Upper lobe of right lung (tissue), 1 donor: Measurements from ENCODE around the gene DNPH1. TPM values are rescaled to one million over a fixed set of nuclear protein-coding genes. Genes with fewer than 3 reads are reported as not detected.

ENCODE experiments used
- ATAC-seq: fragments of 200-7000 bp; cut with Tn5 transposase; one replicate; pipeline ENCODE4 v1.9.1; 2020; ENCODE audit warnings: mild to moderate bottlenecking, moderate library complexity
- DNase-seq: peaks from one replicate; pipeline ENCODE4 v3.0.0-alpha.2; 2020
- H3K27ac ChIP-seq: fragments of 200-600 bp; one replicate; pipeline ENCODE4 v1.8.0; 2022
- H3K27me3 ChIP-seq: fragments of 200-600 bp; one replicate; pipeline ENCODE4 v1.8.0; 2022; ENCODE audit warnings: mild to moderate bottlenecking
- H3K36me3 ChIP-seq: fragments of 200-600 bp; one replicate; pipeline ENCODE4 v1.8.0; 2022
- H3K4me1 ChIP-seq: fragments of 200-600 bp; one replicate; pipeline ENCODE4 v1.8.0; 2022
- H3K4me3 ChIP-seq: fragments of 200-600 bp; one replicate; pipeline ENCODE4 v1.8.0; 2022; ENCODE audit warnings: mild to moderate bottlenecking
- H3K9me3 ChIP-seq: fragments of 200-600 bp; one replicate; pipeline ENCODE4 v1.8.0; 2022
- intact Hi-C: fragments of 100-400 bp; cut with DNase I; formaldehyde crosslinking; loops from one replicate; pipeline ENCODE4 v1.11.0; 2022
- total RNA-seq: library from RNA; stranded (reverse); fragmentation: NEBNext Ultra II Directional; extraction: Animal tissue kit (Norgen Biotek cat#: 25700); gene quantifications from one replicate; pipeline ENCODE4 v1.2.1, GENCODE V29; 2021
- TF ChIP-seq, protein P1 (sequence below): fragments of 200-600 bp; IDR thresholded peaks from one replicate; pipeline ENCODE4 v1.8.0; 2022; ENCODE audit warnings: antibody characterized with exemption
- donor health status: DM: no; HTN: yes; CAD: no; lungs with severe emphysema.

DNPH1 gene
- total RNA-seq, 1 donor from 2014 or later: 27.6 TPM

GRCh38 chr6:43243664-43244321 lies 14.5 kb upstream of the DNPH1 start:
- intact Hi-C loops: no loop called here
- no peak for DNase-seq
- Histone ChIP-seq H3K9me3 (no peaks in the 10 kb centered on the region), H3K27ac (no peak overlapping the region), H3K36me3 (no peaks in the 10 kb centered on the region), H3K4me3 (no peak overlapping the region), H3K27me3 (peaks cover 35% of the 10 kb centered on the region), H3K4me1 (no peaks in the 10 kb centered on the region)
- ATAC-seq: no peak
- TF ChIP-seq, protein P1, sequence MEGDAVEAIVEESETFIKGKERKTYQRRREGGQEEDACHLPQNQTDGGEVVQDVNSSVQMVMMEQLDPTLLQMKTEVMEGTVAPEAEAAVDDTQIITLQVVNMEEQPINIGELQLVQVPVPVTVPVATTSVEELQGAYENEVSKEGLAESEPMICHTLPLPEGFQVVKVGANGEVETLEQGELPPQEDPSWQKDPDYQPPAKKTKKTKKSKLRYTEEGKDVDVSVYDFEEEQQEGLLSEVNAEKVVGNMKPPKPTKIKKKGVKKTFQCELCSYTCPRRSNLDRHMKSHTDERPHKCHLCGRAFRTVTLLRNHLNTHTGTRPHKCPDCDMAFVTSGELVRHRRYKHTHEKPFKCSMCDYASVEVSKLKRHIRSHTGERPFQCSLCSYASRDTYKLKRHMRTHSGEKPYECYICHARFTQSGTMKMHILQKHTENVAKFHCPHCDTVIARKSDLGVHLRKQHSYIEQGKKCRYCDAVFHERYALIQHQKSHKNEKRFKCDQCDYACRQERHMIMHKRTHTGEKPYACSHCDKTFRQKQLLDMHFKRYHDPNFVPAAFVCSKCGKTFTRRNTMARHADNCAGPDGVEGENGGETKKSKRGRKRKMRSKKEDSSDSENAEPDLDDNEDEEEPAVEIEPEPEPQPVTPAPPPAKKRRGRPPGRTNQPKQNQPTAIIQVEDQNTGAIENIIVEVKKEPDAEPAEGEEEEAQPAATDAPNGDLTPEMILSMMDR: no peak

GRCh38 chr6:43242908-43243663 lies 13.8 kb upstream of the DNPH1 start, which contains the start of gene TTBK1:
TTBK1 (plus strand) TSS chr6:43243481; CDS start chr6:43246661, 3,180 bp downstream.
- ATAC-seq (no peak), DNase-seq (no peak)
- no peaks in the 10 kb centered on the region for H3K9me3 ChIP-seq
- no peak within 1 kb of the TSS for H3K27ac ChIP-seq
- TF ChIP-seq, protein P1: no peak
- intact Hi-C loops: no loop called here
- no peak within 1 kb of the TSS for H3K4me3 ChIP-seq
- H3K36me3 ChIP-seq: no peaks in the 10 kb centered on the region
- H3K27me3 ChIP-seq: peaks cover 35% of the 10 kb centered on the region
- H3K4me1 ChIP-seq: no peaks in the 10 kb centered on the region

DNA sequence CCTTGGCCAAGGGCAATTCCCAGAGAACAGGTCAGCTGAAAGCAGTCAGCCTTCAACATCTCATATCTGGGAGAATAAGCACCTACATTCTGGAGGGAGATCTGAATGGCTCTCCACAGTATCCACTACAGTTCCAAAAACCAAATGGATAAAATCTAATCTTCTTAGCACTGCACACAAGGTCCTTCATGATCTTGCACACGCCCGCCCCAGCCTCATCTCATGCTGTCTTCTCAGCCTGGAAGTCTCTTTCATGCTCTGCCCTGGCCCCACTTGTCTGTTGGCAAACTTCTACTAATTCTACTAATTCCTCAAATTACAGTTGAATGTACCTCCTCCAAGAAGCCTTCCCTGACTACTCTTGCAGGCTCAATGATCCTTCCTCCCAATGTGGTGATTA lies 12.2 kb upstream of the DNPH1 start:
- Histone ChIP-seq H3K4me3 (no peak overlapping the region), H3K27me3 (peaks cover 39% of the 10 kb centered on the region), H3K36me3 (no peaks in the 10 kb centered on the region), H3K27ac (no peak overlapping the region), H3K9me3 (no peaks in the 10 kb centered on the region), H3K4me1 (no peaks in the 10 kb centered on the region)
- TF ChIP-seq, protein P1: no peak
- intact Hi-C loops: no loop called here
- DNase-seq (no peak), ATAC-seq (no peak)

DNA sequence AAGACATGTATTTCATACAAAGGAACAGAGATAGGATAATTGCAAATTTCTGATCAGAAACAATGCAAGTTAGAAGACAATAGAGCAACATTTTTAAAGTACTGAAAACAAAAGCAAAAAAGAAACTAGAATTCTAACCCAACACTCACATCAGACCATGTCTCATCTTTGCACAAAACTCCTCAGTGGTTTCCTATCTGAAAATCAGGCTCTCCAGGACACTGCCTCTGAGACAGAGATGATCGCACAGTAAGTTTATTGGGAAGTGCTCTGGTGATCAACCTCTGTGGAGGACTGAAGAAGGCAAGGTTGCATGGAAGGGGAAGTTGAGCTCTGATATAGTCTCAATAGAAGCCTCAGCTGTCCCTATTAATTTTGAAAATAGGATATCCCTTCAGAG lies 11.7 kb upstream of the DNPH1 start:
- Histone ChIP-seq H3K4me1 (no peaks in the 10 kb centered on the region), H3K9me3 (no peaks in the 10 kb centered on the region), H3K27ac (no peak overlapping the region), H3K27me3 (peaks cover 39% of the 10 kb centered on the region), H3K4me3 (no peak overlapping the region), H3K36me3 (no peaks in the 10 kb centered on the region)
- no peak for ATAC-seq
- intact Hi-C loops: no loop called here
- no peak for DNase-seq
- TF ChIP-seq, protein P1: no peak

DNA sequence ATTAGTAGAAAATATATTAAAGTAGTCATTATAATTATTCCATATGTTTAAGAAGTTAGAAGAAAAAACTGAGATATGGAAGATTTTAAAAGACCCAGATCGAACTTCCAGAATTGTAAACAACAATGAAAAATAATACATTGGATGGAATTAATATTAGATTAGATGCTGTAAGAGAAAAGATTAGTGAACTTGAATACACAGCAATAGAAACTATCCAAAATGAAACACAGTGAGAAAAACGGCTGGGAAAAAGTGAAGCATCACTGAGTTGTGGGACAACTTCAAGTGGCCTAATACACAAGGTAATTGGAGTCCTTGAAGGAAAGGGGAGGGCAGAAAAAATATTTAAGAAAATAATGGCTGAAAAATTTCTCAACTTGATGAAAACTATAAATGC lies 9.8 kb upstream of the DNPH1 start:
- H3K27me3 ChIP-seq: peaks cover 36% of the 10 kb centered on the region
- no peak overlapping the region for H3K27ac ChIP-seq
- no peaks in the 10 kb centered on the region for H3K4me1 ChIP-seq
- DNase-seq (no peak), ATAC-seq (no peak)
- intact Hi-C loops: no loop called here
- no peak overlapping the region for H3K4me3 ChIP-seq
- no peaks in the 10 kb centered on the region for H3K9me3 ChIP-seq
- no peaks in the 10 kb centered on the region for H3K36me3 ChIP-seq
- TF ChIP-seq, protein P1: no peak
